ENCODE results near the gene MAP3K6. TPM values are rescaled to one million over a fixed set of nuclear protein-coding genes. Genes with fewer than 3 reads are reported as not detected.

The MAP3K6 gene
- total RNA-seq, 3 donors from 2014 or later: 18.5 to 38.5 (median 28.5) TPM

GRCh38 chr1:27336756-27337155, 30.0 kb downstream of the MAP3K6 start:
- no peak overlapping the region for H3K4me3 ChIP-seq
- ATAC-seq (no peak), DNase-seq (no peak)
- no peak for TF ChIP-seq CTCF (IDR thresholded peaks at IDR 0.05)
- H3K36me3 ChIP-seq (ENCODE audit: low read depth): no peaks in the 10 kb centered on the region
- H3K4me1 ChIP-seq (ENCODE audit: low read depth): peaks cover 7% of the 10 kb centered on the region
- H3K9me3 ChIP-seq: no peaks in the 10 kb centered on the region
- intact Hi-C loops (cut with DNase I, micrococcal nuclease): no loop called here

- H3K4me1 ChIP-seq (ENCODE audit: low read depth): no peaks in the 10 kb centered on the region
- H3K36me3 ChIP-seq (ENCODE audit: low read depth): no peaks in the 10 kb centered on the region
- ATAC-seq (no peak), DNase-seq (no peak)
- H3K9me3 ChIP-seq: no peaks in the 10 kb centered on the region
- no peak for TF ChIP-seq CTCF (IDR thresholded peaks at IDR 0.05)
- no peak overlapping the region for H3K4me3 ChIP-seq
- intact Hi-C loops (cut with DNase I, micrococcal nuclease): no loop called here
Observed at GRCh38 chr1:27335506-27336422, 31.0 kb downstream of the MAP3K6 start.

GRCh38 chr1:27333717-27334279, 33.0 kb downstream of the MAP3K6 start:
- intact Hi-C loops (cut with DNase I, micrococcal nuclease): no loop called here
- no peak for TF ChIP-seq CTCF (IDR thresholded peaks at IDR 0.05)
- Histone ChIP-seq H3K9me3 (no peaks in the 10 kb centered on the region), H3K4me1 (ENCODE audit: low read depth) (no peaks in the 10 kb centered on the region), H3K4me3 (no peak overlapping the region), H3K36me3 (ENCODE audit: low read depth) (no peaks in the 10 kb centered on the region)
- DNase-seq (no peak), ATAC-seq (no peak)

DNA sequence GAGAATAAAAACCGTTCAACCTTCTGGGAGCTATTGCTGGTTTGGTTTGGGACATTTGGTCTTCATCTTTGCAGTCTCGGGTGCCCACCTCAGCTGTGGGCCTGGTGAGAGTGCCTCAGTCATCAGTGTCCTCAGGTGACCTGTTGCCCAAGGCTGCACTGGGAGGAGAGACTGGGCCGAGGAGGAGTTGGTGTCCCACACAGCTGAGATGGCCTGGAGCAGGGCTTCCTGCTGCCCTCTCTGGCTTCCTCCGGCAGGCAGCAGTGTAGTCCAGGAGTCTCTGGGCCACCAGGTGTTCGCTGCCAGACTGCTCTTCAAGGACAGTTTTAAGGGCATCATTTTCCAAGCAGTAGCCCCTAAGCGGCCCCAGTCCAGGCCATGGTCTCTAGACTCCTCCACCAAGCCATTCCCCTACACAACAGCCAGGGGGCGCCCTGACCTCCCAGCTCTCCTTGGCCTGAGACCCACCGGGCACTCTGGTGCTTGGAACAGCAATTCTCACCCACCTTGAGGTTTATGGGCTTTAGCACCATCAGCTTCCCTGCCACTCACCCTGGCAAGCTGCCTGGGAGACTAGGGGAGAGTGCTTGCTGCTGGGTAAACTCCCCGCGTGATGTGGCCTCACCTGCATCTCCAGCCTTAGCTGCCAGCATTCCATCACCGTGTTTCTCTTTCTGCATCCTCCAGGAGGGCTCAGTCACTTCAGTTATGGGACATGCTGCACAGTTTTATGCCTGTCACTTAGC, 34.1 kb downstream of the MAP3K6 start:
- no peaks in the 10 kb centered on the region for H3K36me3 ChIP-seq (ENCODE audit: low read depth)
- peak; percentile 74 for ATAC-seq
- intact Hi-C loops (cut with DNase I, micrococcal nuclease): no loop called here

More for the DNA sequence above, 34.1 kb downstream of the MAP3K6 start:
- Histone ChIP-seq H3K4me3 (no peak overlapping the region), H3K4me1 (ENCODE audit: low read depth) (no peaks in the 10 kb centered on the region), H3K9me3 (no peaks in the 10 kb centered on the region)
- peak in 2 of 3 donors; percentile 48 to 63 for DNase-seq
- peak; percentile 71 for TF ChIP-seq CTCF (IDR thresholded peaks at IDR 0.05)

Data from mucosa of descending colon (tissue), 3 donors.